Tibial nerve (tissue), 3 donors: ENCODE measurements around the gene ZNF438.

Experiments
- CTCF ChIP-seq, 5 experiments: fragments of 200-600 bp in 3 of 5; fragments of 450-650 bp in 2 of 5; sonication (generic) in 3 of 5; IDR thresholded peaks; one replicate each; pipeline ENCODE4 v1.5.1; 2016 to 2019; ENCODE audit warnings: antibody characterized with exemption in 5 of 5, mild to moderate bottlenecking in 3 of 5, moderate library complexity in 2 of 5
- POLR2A ChIP-seq, 2 donors: fragments of 450-650 bp; IDR thresholded peaks; one replicate each; pipeline ENCODE4 v1.6.1; 2017; ENCODE audit warnings: antibody characterized with exemption in 2 of 2, mild to moderate bottlenecking in 2 of 2, moderate library complexity in 2 of 2

GRCh38 chr10:30854656-30855055 is 177.0 kb downstream of the ZNF438 start:
- TF ChIP-seq CTCF (IDR thresholded peaks at IDR 0.05) (no peak), POLR2A (IDR thresholded peaks at IDR 0.05) (no peak)
